Common myeloid progenitor, CD34-positive (primary cell): ENCODE results near the gene TCF21.

Experiments used
- CTCF ChIA-PET: fragments of 350-600 bp; sonication (Branson Sonifier 250); formaldehyde crosslinking; loops from one replicate; lab custom pipeline; 2021; ENCODE audit warnings: antibody characterized with exemption; lab: Charles Lee
- POLR2A ChIA-PET: fragments of 350-600 bp; sonication (Branson Sonifier 250); formaldehyde crosslinking; loops from one replicate; lab custom pipeline; 2021; ENCODE audit warnings: antibody characterized with exemption; lab: Charles Lee
- DNase-seq, 3 donors: peaks; one replicate each; pipeline versions ENCODE4 v3.0.0 to v3.0.0-alpha.2; 2013
- H3K27ac ChIP-seq, 2 experiments: 1 replicate in 1 of 2; 2 replicates in 1 of 2; pipeline ENCODE4 v1.7.0; 2013; ENCODE audit warnings: inconsistent platforms in 2 of 2, low read length in 2 of 2, mild to moderate bottlenecking in 2 of 2, low read depth in 1 of 2, moderate library complexity in 1 of 2; ENCODE audit not compliant: severe bottlenecking in 2 of 2, insufficient read depth in 1 of 2, poor library complexity in 1 of 2
- H3K27me3 ChIP-seq, 5 experiments: replicated peaks in 2 of 5; 1 replicate in 3 of 5; 2 replicates in 2 of 5; pipeline versions ENCODE4 v1.6.1 to v1.7.0; 2013; ENCODE audit warnings: low read length in 4 of 5, mild to moderate bottlenecking in 2 of 5, moderate library complexity in 2 of 5, inconsistent platforms in 1 of 5; ENCODE audit not compliant: insufficient read depth in 5 of 5, control insufficient read depth in 4 of 5
- H3K36me3 ChIP-seq, 4 experiments: 1 replicate in 2 of 4; 2 replicates in 2 of 4; pipeline versions ENCODE4 v1.6.1 to v1.7.0; 2013; ENCODE audit warnings: low read length in 3 of 4, control low read depth in 1 of 4, mild to moderate bottlenecking in 1 of 4; ENCODE audit not compliant: control insufficient read depth in 4 of 4, insufficient read depth in 4 of 4
- H3K4me1 ChIP-seq, 4 experiments: 1 replicate in 3 of 4; 2 replicates in 1 of 4; pipeline versions ENCODE4 v1.6.1 to v1.7.1; 2013; ENCODE audit warnings: low read length in 3 of 4, mild to moderate bottlenecking in 3 of 4, control low read depth in 1 of 4, inconsistent platforms in 1 of 4, moderate library complexity in 1 of 4; ENCODE audit not compliant: control insufficient read depth in 4 of 4, insufficient read depth in 4 of 4; ENCODE audit errors: control extremely low read depth in 1 of 4
- H3K4me3 ChIP-seq, 7 experiments: 1 replicate in 4 of 7; 2 replicates in 3 of 7; pipeline versions ENCODE4 v1.5.1 to v1.7.0; 2013; ENCODE audit warnings: mild to moderate bottlenecking in 7 of 7, low read length in 6 of 7, moderate library complexity in 6 of 7, inconsistent platforms in 2 of 7, low read depth in 2 of 7, control low read depth in 1 of 7; ENCODE audit not compliant: insufficient read depth in 4 of 7, control insufficient read depth in 1 of 7; ENCODE audit errors: extremely low read depth in 1 of 7
- H3K9me3 ChIP-seq, 5 experiments: 1 replicate in 4 of 5; 2 replicates in 1 of 5; pipeline versions ENCODE4 v1.6.1 to v1.7.1; 2013; ENCODE audit warnings: low read length in 4 of 5, mild to moderate bottlenecking in 2 of 5, inconsistent platforms in 1 of 5, low read depth in 1 of 5, moderate library complexity in 1 of 5; ENCODE audit not compliant: control insufficient read depth in 4 of 5, insufficient read depth in 2 of 5; ENCODE audit errors: control extremely low read depth in 1 of 5
- WGBS: methylation state at CpG from one replicate; pipeline ENCODE4 v1.1.5; 2013; ENCODE audit not compliant: insufficient coverage; 5-methylcytosine and 5-hydroxymethylcytosine counted together

Gene TCF21

DNA sequence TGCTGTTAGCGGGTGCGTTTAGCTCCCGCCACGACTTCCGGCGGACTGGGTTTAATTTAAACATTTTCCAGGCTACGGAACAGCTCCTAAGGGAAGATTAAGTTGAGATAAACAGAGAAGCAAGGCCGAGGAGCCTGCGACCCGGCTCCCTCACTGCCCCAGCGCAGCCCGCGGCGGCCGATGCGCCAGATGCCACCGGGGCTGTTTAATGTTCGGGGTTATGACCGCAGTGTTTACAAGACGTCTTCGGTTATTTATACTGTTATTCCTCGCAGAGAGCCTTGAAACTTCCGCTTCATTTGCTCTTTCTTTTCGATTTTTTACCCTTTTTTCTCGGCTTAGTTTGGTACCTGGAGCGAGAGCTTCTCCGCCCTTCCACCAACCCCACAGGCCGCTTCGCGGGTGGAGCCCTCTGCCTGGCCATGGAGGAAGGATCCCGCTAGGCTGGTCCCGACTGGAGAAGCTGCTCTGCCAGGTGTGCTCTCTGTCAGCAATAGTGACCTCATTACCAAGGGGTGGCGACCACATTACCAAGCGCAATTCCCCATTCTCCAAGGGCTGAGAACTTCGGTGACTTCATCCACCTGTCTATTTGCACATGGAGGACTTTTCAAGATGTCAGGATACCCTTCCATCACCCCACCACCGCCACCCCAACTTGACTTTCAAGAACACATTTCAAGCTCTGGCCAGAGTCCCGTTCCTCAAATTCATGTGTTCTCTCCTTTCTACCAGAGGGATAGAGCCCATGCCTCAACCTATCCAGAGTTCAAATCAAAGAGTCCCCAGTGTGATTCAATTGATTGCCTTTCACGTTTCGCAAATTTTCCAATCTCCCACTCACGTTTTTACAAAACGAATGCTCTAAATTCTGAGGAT is 4.1 kb downstream of the TCF21 start:
- H3K27me3 ChIP-seq: peaks cover 44 to 98% (median 66%) of the 10 kb centered on the region in 5 experiments
- H3K36me3 ChIP-seq: no peaks in the 10 kb centered on the region
- ChIA-PET CTCF (interaction anchor here (1.0 to 1.6 kb wide), 4 partner anchors 8 to 55 kb away, joined by 3 to 4 read pairs (median 4); no protein-coding TSS in a partner anchor), POLR2A (interaction anchor here (0.7 kb wide), 1 partner anchor 44 kb away, joined by 3 read pairs; no protein-coding TSS in a partner anchor)
- DNase-seq: peak in 1 of 3 donors; percentile 14
- no peak overlapping the region for H3K27ac ChIP-seq
- H3K4me3 ChIP-seq: no peak overlapping the region
- peaks cover 0 to 12% (median 4%) of the 10 kb centered on the region in 4 experiments for H3K4me1 ChIP-seq
- peaks cover 0 to 2% (median 0%) of the 10 kb centered on the region in 5 experiments for H3K9me3 ChIP-seq
- WGBS: 11% methylated on average over 37 of the region's 41 CpGs

DNA sequence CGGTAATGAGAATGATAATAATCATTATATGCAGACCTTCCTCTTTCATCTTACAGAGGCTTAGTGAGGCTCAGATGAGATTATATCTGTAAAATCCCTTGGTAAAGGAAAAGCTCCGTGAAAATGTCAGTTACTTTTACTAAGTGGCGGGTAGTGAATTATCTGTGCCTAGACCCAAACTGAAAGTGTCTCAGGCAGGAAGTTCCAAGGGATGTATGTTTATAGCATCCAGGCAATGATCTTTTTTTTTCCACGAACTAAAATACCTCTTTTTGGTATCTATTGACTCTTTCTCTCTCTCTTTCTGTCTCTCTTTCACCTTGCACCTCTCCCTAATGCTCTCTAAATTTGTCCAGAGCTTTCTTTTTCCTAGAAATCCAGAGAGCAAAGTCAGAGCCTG is 5.0 kb downstream of the TCF21 start:
- ChIA-PET CTCF (interaction anchor here (1.2 to 1.6 kb wide), 3 partner anchors 23 to 56 kb away, joined by 3 to 4 read pairs (median 3); no protein-coding TSS in a partner anchor), POLR2A (interaction anchor here (0.7 kb wide), 1 partner anchor 44 kb away, joined by 3 read pairs; no protein-coding TSS in a partner anchor)
- 30% methylated on average over 2 of the region's 4 CpGs for WGBS
- Histone ChIP-seq H3K36me3 (no peaks in the 10 kb centered on the region), H3K27me3 (peaks cover 39 to 98% (median 66%) of the 10 kb centered on the region in 5 experiments), H3K9me3 (peaks cover 0 to 2% (median 0%) of the 10 kb centered on the region in 5 experiments), H3K4me1 (peaks cover 0 to 12% (median 4%) of the 10 kb centered on the region in 4 experiments), H3K4me3 (no peak overlapping the region), H3K27ac (no peak overlapping the region)
- DNase-seq: no peak

DNA sequence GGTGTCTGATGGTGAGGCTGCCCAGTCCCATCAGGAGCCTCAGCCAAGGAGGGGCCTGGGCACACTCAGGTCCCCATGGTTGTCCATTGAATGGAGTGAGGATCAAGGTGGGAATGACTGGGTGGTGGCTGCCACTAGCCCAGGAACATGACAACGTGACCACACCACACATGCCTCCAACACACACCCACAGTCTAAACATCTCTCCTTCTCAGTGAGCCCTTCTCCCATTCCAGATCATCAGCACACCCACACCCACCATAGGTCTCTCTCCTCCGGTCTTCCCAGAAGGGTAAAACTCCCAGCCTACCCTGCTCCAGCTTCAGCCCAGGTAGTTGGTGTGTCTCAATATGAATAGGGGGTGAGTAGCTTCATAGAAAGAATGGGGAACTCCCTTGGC is 5.5 kb downstream of the TCF21 start:
- H3K27ac ChIP-seq: no peak overlapping the region
- H3K27me3 ChIP-seq: peaks cover 38 to 97% (median 62%) of the 10 kb centered on the region in 5 experiments
- H3K4me1 ChIP-seq: peaks cover 0 to 12% (median 4%) of the 10 kb centered on the region in 4 experiments
- WGBS: 43% methylated on average over 1 of the region's 2 CpGs
- DNase-seq: no peak
- H3K36me3 ChIP-seq: no peaks in the 10 kb centered on the region
- peaks cover 0 to 2% (median 0%) of the 10 kb centered on the region in 5 experiments for H3K9me3 ChIP-seq
- POLR2A ChIA-PET: no interaction called here
- CTCF ChIA-PET: interaction anchor here (1.4 kb wide), 1 partner anchor 22 kb away, joined by 3 read pairs; no protein-coding TSS in a partner anchor
- no peak overlapping the region for H3K4me3 ChIP-seq

DNA sequence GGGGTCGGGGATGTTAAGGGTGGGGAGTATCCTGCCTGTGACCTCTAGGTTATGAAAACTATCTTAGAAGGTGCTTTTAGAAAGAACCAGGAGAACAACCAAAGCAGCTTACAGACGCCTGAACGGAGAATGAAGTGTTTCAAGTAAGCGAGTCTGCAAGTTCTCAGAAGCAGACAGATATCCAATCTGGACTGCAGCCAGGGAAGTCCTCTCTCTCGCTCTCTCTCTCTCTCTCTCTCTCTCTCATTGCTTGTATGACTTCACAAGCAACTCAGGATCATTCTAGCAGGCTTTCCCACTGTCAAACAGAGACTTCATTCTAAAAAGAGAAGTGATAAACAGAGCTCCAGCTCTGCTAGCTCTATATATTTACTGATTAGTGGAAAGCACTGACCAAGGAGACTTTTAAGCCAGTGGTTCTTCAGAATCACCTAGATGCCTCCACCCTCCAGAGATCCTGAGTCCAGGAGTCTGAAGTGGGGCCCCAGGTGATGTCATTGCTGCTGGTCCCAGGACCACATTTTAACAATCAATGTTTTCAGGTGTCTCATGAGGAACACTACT is 6.0 kb downstream of the TCF21 start:
- Histone ChIP-seq H3K4me3 (no peak overlapping the region), H3K27me3 (peaks cover 38 to 96% (median 60%) of the 10 kb centered on the region in 5 experiments)
- WGBS: 19% methylated on average over 4 of the region's 5 CpGs

GRCh38 chr6:133895573-133896343 is 6.8 kb downstream of the TCF21 start:
- Histone ChIP-seq H3K9me3 (peaks cover 0 to 2% (median 0%) of the 10 kb centered on the region in 5 experiments), H3K36me3 (no peaks in the 10 kb centered on the region), H3K4me3 (no peak overlapping the region), H3K27me3 (peaks cover 40 to 96% (median 58%) of the 10 kb centered on the region in 5 experiments), H3K27ac (no peak overlapping the region), H3K4me1 (peaks cover 0 to 5% (median 1%) of the 10 kb centered on the region in 4 experiments)
- ChIA-PET POLR2A (no interaction called here), CTCF (interaction anchor here (1.4 kb wide), 1 partner anchor 21 kb away, joined by 3 read pairs; no protein-coding TSS in a partner anchor)
- WGBS: 4% methylated on average over 26 of the region's 45 CpGs
- no peak for DNase-seq

More for the DNA sequence above, 6.0 kb downstream of the TCF21 start:
- ChIA-PET CTCF (interaction anchor here (1.4 kb wide), 1 partner anchor 22 kb away, joined by 3 read pairs; no protein-coding TSS in a partner anchor), POLR2A (no interaction called here)
- DNase-seq: no peak
- Histone ChIP-seq H3K27ac (no peak overlapping the region), H3K9me3 (peaks cover 0 to 2% (median 0%) of the 10 kb centered on the region in 5 experiments), H3K4me1 (peaks cover 0 to 7% (median 3%) of the 10 kb centered on the region in 4 experiments), H3K36me3 (no peaks in the 10 kb centered on the region)

GRCh38 chr6:133896344-133896721 is 7.4 kb downstream of the TCF21 start:
- Histone ChIP-seq H3K27ac (no peak overlapping the region), H3K36me3 (no peaks in the 10 kb centered on the region), H3K27me3 (peaks cover 41 to 96% (median 53%) of the 10 kb centered on the region in 5 experiments), H3K4me1 (peaks cover 0 to under 1% (median 0%) of the 10 kb centered on the region in 4 experiments), H3K9me3 (peaks cover 0 to 2% (median 0%) of the 10 kb centered on the region in 5 experiments), H3K4me3 (no peak overlapping the region)
- CTCF ChIA-PET: no interaction called here
- whole genome bisulfite sequencing: 22% methylated on average over 5 of the region's 5 CpGs
- POLR2A ChIA-PET: no interaction called here
- DNase-seq: no peak
